Measurements from ENCODE around the gene MAP3K5.

The MAP3K5 gene

GRCh38 chr6:136511926-136512325 is 280.4 kb downstream of the MAP3K5 start:
- DNase-seq (ENCODE audit: low read depth) = no peak

- no peak for DNase-seq (ENCODE audit: low read depth)
Observed at GRCh38 chr6:136511397-136511796, 280.9 kb downstream of the MAP3K5 start.

GRCh38 chr6:136510782-136511181 is 281.5 kb downstream of the MAP3K5 start:
- DNase-seq (ENCODE audit: low read depth) = no peak

- DNase-seq (ENCODE audit: low read depth) = no peak
Observed at GRCh38 chr6:136510299-136510698, 282.0 kb downstream of the MAP3K5 start.

GRCh38 chr6:136508725-136509392 is 283.4 kb downstream of the MAP3K5 start:
- no peak for DNase-seq (ENCODE audit: low read depth)
